KG1 (cell line): ENCODE measurements around the gene STXBP5.
"Not testable (repeated sequence)": the region's sequence is repeated elsewhere in the genome, so short reads cannot be mapped to it uniquely, and the experiment has no call there.

Experiments
- DNase-seq: peaks from one replicate; lab custom pipeline; 2025; lab: John Stamatoyannopoulos, UW

The STXBP5 gene

GRCh38 chr6:147246853-147247635 lies 42.8 kb downstream of the STXBP5 start:
- no peak for DNase-seq

DNA sequence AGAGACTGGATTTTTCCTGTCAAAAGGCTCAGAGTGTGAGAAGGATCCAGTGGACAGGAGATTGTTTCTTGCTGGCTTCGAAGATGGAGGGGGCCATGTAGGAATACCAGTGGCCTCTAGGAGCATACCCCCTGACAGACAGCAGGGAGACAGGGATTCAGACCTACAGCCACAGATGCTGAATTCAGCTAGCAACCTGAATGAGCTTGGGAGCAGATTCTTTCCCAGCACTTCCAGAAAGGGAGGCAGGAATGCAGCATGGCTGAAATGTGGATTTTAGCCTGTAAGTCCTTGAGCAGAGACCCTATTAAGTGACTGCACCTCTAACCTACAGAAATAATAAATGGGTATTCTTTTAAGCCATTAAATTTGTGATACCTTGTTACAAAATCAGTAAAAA lies 44.6 kb downstream of the STXBP5 start:
- no peak for DNase-seq

DNA sequence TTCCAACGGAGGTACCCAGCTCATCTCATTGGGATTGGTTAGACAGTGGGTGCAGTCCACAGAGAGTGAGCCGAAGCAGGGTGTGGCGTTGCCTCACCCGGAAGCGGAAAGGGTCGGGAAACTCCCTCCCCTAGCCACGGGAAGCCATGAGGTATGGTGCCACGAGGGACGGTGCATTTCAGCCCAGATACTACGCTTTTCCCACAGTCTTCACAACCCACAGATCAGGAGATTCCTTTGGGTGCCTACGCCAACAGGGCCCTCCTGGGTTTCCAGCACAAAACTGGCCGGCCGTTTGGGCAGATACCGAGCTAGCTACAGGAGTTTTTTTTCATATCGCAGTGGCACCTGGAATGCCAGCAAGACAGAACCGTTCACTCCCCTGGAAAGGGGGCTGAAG lies 46.9 kb downstream of the STXBP5 start:
- DNase-seq: no peak

DNA sequence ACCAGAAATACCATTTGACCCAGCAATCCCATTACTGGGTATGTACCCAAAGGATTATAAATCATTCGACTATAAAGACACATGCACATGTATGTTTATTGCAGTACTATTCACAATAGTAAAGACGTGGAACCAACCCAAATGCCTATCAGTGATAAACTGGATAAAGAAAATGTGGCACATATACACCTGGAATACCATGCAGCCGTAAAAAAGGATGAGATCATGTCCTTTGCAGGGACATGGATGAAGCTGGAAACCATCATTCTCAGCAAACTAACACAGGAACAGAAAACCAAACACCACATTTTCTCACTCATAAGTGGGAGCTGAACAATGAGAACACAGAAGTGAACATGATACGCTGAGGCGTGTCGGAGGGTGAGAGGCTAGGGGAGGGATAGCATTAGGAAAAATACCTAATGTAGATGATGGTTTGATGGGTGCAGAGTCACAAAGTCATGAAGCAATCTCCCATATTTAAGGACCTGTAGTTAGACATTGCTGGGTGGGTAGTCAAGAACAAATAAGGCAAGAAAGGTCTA lies 50.8 kb downstream of the STXBP5 start:
- DNase-seq: not testable (repeated sequence)

- no peak for DNase-seq
Observed at GRCh38 chr6:147255948-147256674, 51.9 kb downstream of the STXBP5 start.

GRCh38 chr6:147257760-147258159 lies 53.5 kb downstream of the STXBP5 start:
- no peak for DNase-seq

DNA sequence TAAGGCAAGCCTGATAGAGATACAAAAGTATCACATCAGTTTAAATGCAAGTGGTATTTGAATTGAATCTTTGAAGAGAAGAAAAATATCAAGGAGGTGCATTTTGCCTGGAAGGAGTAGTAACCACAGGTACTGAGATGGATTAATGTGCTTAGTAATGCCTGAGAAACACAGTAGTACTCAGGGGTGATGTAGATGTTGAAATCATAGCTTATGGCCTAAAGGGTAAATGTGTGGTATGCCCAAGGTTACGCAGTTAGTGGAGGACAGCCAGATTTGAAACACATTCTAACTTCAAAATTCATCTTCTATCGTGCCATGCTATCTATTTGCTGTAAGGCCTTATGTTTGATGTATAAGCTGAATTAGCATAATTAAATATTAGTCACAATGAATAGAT lies 55.9 kb downstream of the STXBP5 start:
- no peak for DNase-seq

DNA sequence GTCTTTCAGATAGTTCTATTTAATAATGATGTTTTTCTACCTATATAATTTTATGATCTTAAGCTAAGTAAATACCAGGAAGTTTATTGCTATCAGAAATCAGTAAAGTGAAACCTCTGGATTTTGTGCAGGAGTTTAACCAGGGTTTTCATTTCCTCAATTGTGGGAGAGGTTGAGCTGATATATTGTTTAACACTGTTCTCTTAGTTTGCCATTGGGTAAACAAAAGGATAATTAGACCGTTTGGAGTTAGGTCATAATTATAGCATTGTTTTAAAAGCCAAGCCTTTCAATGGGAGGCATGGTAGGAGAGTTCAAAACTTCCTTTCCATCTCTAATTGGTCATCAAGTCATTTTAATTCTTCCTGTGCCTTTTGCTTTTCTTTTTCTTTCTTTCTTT lies 58.7 kb downstream of the STXBP5 start:
- DNase-seq: no peak

- no peak for DNase-seq
Observed at GRCh38 chr6:147266821-147267220, 62.6 kb downstream of the STXBP5 start.

- no peak for DNase-seq
Observed at GRCh38 chr6:147267658-147268057, 63.4 kb downstream of the STXBP5 start.

GRCh38 chr6:147268254-147268653 lies 64.0 kb downstream of the STXBP5 start:
- no peak for DNase-seq

- DNase-seq: no peak
Observed at GRCh38 chr6:147274012-147274411, 69.8 kb downstream of the STXBP5 start.

DNA sequence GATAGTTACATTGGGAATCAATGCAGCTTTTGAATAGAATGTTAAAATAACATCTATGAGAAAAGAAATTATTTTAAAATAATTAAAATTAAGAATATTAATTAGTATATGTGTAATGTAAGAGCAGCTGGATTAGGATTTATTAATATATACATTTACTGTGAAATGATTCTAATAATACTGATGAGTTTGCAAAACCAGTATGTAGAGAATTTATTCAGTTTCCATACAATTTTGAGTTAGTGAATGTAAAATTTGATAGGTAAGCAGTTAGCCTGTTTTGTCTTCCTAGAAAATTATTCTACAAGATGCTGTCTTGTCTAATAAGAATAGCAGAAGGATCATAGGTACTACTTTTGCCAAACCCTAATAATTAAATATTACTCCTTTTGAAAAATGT lies 70.6 kb downstream of the STXBP5 start:
- no peak for DNase-seq

- no peak for DNase-seq
Observed at GRCh38 chr6:147278891-147279290, 74.7 kb downstream of the STXBP5 start.

DNA sequence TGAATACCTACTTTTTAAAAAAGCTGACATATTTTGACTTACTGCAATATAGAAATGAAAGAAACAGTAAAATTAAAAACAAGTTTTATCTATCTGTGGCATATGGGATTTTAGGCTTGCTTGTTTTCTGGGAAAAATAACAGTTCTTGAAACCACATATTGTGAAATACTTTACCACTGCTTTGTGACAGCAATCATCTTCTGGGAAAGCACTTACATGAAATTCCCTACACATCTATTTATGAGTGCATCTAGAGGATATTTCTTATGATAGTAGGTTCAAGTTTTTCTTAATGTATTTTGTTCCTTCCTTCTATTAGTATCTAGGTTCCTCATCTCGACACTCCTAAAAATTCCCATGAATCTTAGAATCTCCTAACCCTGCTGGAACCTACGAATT lies 75.2 kb downstream of the STXBP5 start:
- no peak for DNase-seq

- DNase-seq: no peak
Observed at GRCh38 chr6:147281895-147282565, 77.8 kb downstream of the STXBP5 start.

- DNase-seq: no peak
Observed at GRCh38 chr6:147282566-147282959, 78.3 kb downstream of the STXBP5 start.

DNA sequence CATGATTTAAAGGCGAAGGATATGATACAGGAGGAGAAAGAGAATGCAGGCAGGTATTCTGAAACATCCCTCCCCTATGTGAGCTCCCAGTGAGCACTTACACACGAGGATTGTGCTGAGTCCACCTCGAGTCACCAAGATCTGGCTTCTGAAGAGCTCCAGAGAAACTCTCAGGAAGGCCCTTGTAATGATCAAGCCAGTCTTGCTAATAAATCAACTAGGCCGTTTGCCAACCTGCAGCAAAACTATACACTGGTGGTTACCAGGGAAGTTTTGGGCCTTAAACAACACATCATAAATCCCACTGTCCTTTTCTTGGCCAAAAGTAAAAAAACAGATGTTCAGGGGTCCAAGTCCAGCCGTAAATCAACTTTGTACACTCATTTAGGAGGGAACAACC lies 79.2 kb downstream of the STXBP5 start:
- no peak for DNase-seq

DNA sequence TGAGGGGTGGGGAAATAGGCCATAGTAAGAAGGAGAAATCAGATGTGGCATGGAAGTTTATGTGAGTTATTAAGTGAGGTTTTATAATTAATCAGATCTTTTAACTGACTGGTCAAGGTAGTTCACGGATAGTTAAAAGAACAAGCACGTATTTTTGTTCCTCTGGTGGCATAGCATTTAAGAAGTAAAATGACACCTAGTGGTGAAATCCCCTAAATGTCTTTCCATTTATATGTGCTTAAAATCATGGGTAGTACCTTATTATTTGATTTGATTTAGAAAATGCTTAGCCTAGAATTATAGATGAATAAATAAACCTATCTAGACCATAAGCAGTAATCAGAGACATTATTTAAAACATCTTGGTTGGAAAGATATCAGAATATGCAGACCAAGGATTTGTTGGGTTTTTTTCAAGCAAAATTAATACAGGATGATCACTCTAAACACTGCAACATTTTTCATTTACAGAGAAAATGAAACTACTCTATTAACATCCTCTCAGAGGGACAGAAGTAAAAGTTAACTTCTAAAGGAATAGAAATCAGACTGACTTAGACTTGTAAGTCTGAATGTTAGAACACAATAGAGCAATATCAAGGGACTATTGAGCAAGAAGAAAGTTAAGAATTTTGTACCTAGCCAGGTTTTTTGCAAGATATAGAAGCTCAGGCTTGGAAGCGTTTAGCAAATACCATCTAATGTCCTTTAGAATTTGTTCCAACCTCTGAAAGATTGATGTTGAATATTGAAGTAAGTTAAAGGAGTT lies 81.1 kb downstream of the STXBP5 start:
- DNase-seq: no peak

GRCh38 chr6:147287869-147288271 lies 83.7 kb downstream of the STXBP5 start:
- DNase-seq: no peak

DNA sequence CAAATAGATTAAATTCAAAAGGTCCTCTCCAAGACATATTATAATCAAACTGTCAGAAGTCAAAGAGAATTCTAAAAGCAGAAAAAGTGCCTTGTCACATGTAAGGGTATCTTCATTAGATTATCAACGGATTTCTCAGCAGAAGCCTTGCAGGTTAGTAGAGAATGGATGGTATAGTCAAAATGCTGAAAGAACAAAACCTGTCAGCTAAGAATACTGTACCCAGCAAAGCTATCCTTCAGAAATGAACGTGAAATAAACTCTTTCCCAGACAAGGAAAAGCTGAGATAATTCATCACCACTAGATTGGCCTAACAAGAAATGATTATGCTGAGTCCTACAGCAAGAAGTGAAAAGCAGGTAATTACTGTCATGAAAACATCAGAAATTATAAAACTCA lies 92.9 kb downstream of the STXBP5 start:
- DNase-seq: no peak
